ENCODE data around the gene USP20. TPM values are rescaled to one million over a fixed set of nuclear protein-coding genes. Genes with fewer than 3 reads are reported as not detected.
A peak's percentile ranks its signal among the peaks of the same experiment; 100 is the strongest.

USP20 gene
- polyA plus RNA-seq, 1 donor from 2014 or later, result 24.5 TPM

DNA sequence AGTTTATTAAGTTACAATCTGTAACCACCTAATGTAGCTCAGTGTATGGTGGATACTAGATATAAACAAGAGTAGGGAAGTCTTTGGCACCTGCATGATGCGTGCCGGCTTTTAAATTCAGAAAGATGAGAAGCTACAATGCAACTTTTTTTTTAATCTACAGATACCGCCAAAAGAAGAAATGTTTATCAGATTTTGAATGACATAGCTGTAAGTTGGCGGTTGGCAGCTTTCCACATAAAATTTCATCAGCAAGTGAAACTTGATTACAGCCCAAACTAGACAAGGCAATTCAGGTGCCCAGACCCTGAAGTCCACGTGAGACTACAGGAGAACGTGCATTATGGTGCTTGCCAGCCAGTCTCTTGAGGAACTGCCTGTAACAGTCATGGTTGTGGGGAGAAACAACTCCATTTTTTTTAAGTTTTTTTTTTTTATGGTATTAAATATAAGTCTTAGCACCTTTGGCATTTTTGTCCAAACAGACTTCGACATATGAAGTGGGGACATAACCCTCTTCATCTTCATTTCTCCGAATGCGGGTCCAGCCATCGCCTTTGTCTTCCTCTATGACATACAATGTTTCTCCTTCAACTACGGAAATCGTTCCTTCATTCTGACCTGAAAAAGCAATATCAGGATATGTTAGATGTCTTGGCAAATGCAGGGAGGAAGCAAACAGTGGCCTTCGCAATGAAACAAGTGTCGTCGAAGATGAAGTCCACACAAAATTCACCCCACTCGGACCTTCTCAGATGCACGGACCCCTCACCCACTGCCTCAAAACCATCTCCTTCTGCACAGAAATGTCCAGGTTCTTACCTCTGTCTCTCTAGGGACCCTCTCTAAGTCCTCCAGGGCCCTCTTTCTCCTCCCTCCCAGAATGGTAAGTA lies 60.4 kb downstream of the USP20 start:
- Mint-ChIP-seq H3K9me3 (no peaks in the 10 kb centered on the region), H3K27me3 (no peaks in the 10 kb centered on the region), H3K27ac (peak overlapping the region; percentile 66 to 100 (median 93)), H3K4me3 (peak overlapping the region in 3 of 4 donors; percentile 10 to 41 (median 24)), H3K4me1 (peaks cover 28 to 57% (median 52%) of the 10 kb centered on the region in 3 donors), H3K36me3 (peaks cover 19% of the 10 kb centered on the region)

DNA sequence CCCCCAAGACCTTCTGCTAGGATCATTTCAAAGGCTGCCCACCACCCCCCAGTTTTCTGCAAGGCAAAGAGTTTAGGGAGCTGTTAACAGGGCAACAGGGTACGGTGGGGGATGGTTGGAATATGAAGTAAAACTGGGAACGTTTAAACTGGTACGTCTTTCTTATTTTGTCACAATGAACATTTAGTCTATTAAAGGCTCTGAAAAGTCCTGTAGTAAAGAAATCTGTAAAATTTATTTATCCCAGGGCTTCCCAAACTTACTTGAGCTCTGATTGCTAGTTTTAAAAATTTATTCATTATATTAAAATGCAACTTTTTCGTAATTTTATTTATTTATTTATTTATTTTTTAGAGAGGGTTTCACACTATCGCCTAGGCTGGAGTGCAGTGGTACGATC lies 62.0 kb downstream of the USP20 start:
- no peaks in the 10 kb centered on the region for H3K27me3 Mint-ChIP-seq
- peaks cover 28 to 57% (median 48%) of the 10 kb centered on the region in 3 donors for H3K4me1 Mint-ChIP-seq
- peak overlapping the region; percentile 66 to 96 (median 87) for H3K27ac Mint-ChIP-seq
- H3K4me3 Mint-ChIP-seq, result peak overlapping the region in 1 of 4 donors; percentile 72
- no peaks in the 10 kb centered on the region for H3K9me3 Mint-ChIP-seq
- H3K36me3 Mint-ChIP-seq, result peaks cover 21% of the 10 kb centered on the region

- H3K4me1 Mint-ChIP-seq, result peaks cover 23 to 53% (median 44%) of the 10 kb centered on the region in 3 donors
- H3K9me3 Mint-ChIP-seq, result no peaks in the 10 kb centered on the region
- H3K27ac Mint-ChIP-seq, result peak overlapping the region in 2 of 3 donors; percentile 59 to 96
- no peaks in the 10 kb centered on the region for H3K27me3 Mint-ChIP-seq
- H3K4me3 Mint-ChIP-seq, result peak overlapping the region in 1 of 4 donors; percentile 28
- peaks cover 21% of the 10 kb centered on the region for H3K36me3 Mint-ChIP-seq
These were observed 62.9 kb downstream of the USP20 start for GRCh38 chr9:129898185-129898584.

GRCh38 chr9:129899620-129900019 lies 64.4 kb downstream of the USP20 start:
- no peaks in the 10 kb centered on the region for H3K9me3 Mint-ChIP-seq
- peaks cover 24 to 41% (median 38%) of the 10 kb centered on the region in 3 donors for H3K4me1 Mint-ChIP-seq
- no peak overlapping the region for H3K4me3 Mint-ChIP-seq
- H3K27ac Mint-ChIP-seq, result peak overlapping the region; percentile 77 to 94 (median 92)
- H3K27me3 Mint-ChIP-seq, result no peaks in the 10 kb centered on the region
- H3K36me3 Mint-ChIP-seq, result peaks cover 21% of the 10 kb centered on the region

GRCh38 chr9:129900263-129901027 lies 65.2 kb downstream of the USP20 start:
- peak overlapping the region in 3 of 4 donors; percentile 54 to 88 (median 60) for H3K4me3 Mint-ChIP-seq
- no peaks in the 10 kb centered on the region for H3K27me3 Mint-ChIP-seq
- peak overlapping the region; percentile 77 to 94 (median 92) for H3K27ac Mint-ChIP-seq
- peaks cover 24 to 37% (median 37%) of the 10 kb centered on the region in 3 donors for H3K4me1 Mint-ChIP-seq
- H3K36me3 Mint-ChIP-seq, result peaks cover 24% of the 10 kb centered on the region
- H3K9me3 Mint-ChIP-seq, result no peaks in the 10 kb centered on the region

- Mint-ChIP-seq H3K27ac (peak overlapping the region in 2 of 3 donors; percentile 77 to 92), H3K27me3 (no peaks in the 10 kb centered on the region), H3K9me3 (no peaks in the 10 kb centered on the region), H3K4me3 (peak overlapping the region in 1 of 4 donors; percentile 20), H3K36me3 (peaks cover 15% of the 10 kb centered on the region), H3K4me1 (peaks cover 20 to 29% (median 26%) of the 10 kb centered on the region in 3 donors)
These were observed 66.9 kb downstream of the USP20 start for GRCh38 chr9:129901993-129902739.

GRCh38 chr9:129902740-129903134 lies 67.5 kb downstream of the USP20 start:
- Mint-ChIP-seq H3K36me3 (peaks cover 12% of the 10 kb centered on the region), H3K4me3 (no peak overlapping the region), H3K27me3 (no peaks in the 10 kb centered on the region), H3K4me1 (peaks cover 20 to 31% (median 26%) of the 10 kb centered on the region in 3 donors), H3K27ac (peak overlapping the region; percentile 37 to 92 (median 46)), H3K9me3 (no peaks in the 10 kb centered on the region)

DNA sequence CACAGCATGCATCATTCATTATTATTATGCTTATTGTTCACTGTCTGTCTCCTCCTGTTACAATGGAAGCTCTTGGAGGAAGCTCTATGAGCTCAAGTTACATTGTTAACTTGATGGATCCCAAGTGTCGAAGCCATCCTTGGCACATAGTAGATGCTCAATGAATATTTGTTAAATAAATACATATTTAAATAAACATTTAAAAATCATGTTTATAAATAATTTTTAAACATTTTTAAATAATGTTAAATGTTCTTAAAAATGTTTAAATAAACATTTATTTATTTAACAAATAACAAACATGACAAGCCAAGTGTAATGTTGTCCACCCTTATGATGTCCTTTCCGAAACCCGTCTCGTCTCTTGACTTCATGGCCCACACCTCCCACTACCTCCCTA lies 69.5 kb downstream of the USP20 start:
- H3K9me3 Mint-ChIP-seq, result no peaks in the 10 kb centered on the region
- H3K36me3 Mint-ChIP-seq, result peaks cover 8% of the 10 kb centered on the region
- H3K27me3 Mint-ChIP-seq, result no peaks in the 10 kb centered on the region
- H3K27ac Mint-ChIP-seq, result peak overlapping the region in 2 of 3 donors; percentile 69 to 81
- H3K4me1 Mint-ChIP-seq, result peaks cover 20 to 26% (median 24%) of the 10 kb centered on the region in 3 donors
- H3K4me3 Mint-ChIP-seq, result no peak overlapping the region

DNA sequence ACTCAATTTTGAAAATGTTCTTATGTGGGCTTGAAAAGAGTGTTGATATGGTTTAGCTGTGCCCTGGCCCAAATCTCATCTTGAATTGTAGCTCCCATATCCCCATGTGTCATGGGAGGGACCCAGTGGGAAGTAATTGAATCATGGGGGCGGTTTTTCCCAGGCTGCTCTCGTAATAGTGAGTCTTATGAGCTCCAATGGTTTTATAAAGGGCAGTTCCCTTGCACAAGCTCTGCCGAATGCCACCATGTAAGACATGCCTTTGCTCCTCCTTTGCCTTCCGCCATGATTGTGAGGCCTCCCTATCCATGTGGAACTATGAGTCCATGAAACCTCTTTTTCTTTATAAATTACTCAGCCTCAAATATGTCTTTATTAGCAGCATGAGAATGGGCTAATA lies 71.0 kb downstream of the USP20 start:
- Mint-ChIP-seq H3K9me3 (no peaks in the 10 kb centered on the region), H3K36me3 (peaks cover 8% of the 10 kb centered on the region), H3K27me3 (no peaks in the 10 kb centered on the region), H3K4me3 (peak overlapping the region in 1 of 4 donors; percentile 29), H3K4me1 (peaks cover 12 to 16% (median 12%) of the 10 kb centered on the region in 3 donors), H3K27ac (peak overlapping the region in 1 of 3 donors; percentile 88)

DNA sequence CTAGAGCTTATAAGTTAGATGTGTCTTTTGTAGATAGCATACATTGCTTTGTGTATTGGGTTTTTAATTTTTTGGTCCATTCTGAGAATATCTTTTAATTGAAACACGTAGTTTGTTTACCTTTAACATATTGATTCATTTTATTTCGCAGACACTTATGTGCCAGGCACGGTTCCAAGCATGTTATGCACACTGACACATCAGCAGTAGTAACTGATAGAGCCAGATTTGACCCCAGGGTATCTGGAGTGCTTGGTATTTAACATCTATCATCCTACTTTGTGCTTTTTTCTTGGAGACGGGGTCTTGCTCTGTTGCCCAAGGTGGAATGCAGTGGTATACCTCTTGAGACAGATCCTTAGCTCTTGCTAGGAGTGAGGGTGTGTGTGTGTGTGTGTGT lies 71.9 kb downstream of the USP20 start:
- H3K4me3 Mint-ChIP-seq, result no peak overlapping the region
- peaks cover 6% of the 10 kb centered on the region for H3K36me3 Mint-ChIP-seq
- H3K9me3 Mint-ChIP-seq, result no peaks in the 10 kb centered on the region
- peak overlapping the region in 1 of 3 donors; percentile 48 for H3K27ac Mint-ChIP-seq
- H3K27me3 Mint-ChIP-seq, result no peaks in the 10 kb centered on the region
- peaks cover 8 to 10% (median 8%) of the 10 kb centered on the region in 3 donors for H3K4me1 Mint-ChIP-seq

GRCh38 chr9:129908906-129909305 lies 73.6 kb downstream of the USP20 start:
- Mint-ChIP-seq H3K27ac (no peak overlapping the region), H3K9me3 (no peaks in the 10 kb centered on the region), H3K36me3 (peaks cover 6% of the 10 kb centered on the region), H3K4me3 (no peak overlapping the region), H3K4me1 (peaks cover 5 to 7% (median 6%) of the 10 kb centered on the region in 3 donors), H3K27me3 (no peaks in the 10 kb centered on the region)

DNA sequence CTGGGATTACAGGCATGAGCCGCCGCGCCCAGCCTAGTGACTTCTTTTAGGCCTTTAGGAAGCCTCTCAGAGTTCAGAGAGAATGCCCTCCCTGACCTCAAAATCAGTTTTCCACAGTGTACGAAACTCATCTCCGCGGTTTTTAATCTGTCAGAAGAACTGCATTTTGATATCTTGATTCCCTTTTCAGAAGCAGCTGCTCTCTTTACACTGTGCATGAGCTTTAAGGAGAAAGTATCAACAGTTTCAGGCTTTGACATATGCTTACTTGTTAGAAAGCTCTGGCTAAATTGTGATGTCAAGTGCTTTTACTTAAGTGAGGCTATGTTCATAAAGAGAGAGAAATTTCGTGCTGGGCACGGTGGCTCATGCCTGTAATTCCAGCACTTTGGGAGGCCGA lies 74.6 kb downstream of the USP20 start:
- H3K4me1 Mint-ChIP-seq, result peaks cover 0 to 5% (median 2%) of the 10 kb centered on the region in 3 donors
- peak overlapping the region in 2 of 3 donors; percentile 18 to 89 for H3K27ac Mint-ChIP-seq
- no peaks in the 10 kb centered on the region for H3K9me3 Mint-ChIP-seq
- H3K36me3 Mint-ChIP-seq, result peaks cover 6% of the 10 kb centered on the region
- H3K27me3 Mint-ChIP-seq, result no peaks in the 10 kb centered on the region
- no peak overlapping the region for H3K4me3 Mint-ChIP-seq

DNA sequence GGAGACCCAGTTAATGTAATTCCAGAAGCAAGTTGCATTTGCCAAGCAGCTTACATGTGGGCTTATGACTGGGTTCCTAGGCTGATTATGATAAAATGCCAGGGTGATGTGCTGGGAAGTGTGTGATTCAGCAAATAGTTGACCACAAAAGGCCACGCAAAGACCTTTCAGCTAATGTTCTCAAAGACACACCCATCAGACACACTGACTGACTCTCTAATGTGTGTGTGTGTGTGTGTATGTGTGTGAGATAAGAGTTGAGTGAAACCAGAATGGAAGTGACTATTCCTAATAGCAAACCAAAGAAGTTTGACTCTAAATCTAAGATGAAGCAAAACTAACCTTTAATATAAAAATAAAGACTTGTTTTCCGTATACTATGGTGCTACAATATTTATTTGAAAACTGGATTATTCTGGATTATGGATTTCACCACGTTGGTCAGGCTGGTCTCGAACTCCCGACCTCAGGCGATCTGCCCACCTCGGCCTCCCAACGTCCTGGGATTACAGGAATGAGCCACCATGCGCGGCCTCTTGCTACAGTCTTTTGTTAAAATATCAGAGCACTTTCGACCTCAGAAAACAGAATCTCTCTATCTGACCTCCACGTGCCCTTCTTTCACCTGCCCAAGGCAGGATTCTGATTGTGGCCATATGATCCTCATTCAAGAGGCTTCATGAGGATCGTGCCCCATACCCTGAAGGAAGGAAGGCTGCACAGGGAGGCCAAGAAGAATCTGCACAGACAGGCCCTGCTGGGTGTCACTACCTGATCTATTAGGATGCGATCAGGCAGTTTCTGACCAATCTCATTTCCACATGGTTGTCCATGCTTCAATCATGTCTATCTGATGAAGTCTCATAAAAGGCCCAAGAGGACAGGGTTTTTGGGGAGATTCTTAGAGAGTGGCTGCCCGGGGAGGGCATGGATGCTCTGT lies 75.6 kb downstream of the USP20 start:
- Mint-ChIP-seq H3K27me3 (no peaks in the 10 kb centered on the region), H3K9me3 (no peaks in the 10 kb centered on the region), H3K36me3 (peaks cover 3% of the 10 kb centered on the region), H3K27ac (peak overlapping the region in 1 of 3 donors; percentile 53), H3K4me1 (peaks cover 0 to 6% (median 3%) of the 10 kb centered on the region in 3 donors), H3K4me3 (peak overlapping the region in 1 of 4 donors; percentile 39)
